GM21737 (cell line): Measurements from ENCODE around the gene FCSK.
A peak's percentile ranks its signal among the peaks of the same experiment; 100 is the strongest.
"Not testable (repeated sequence)": the region's sequence is repeated elsewhere in the genome, so short reads cannot be mapped to it uniquely, and the experiment has no call there.

Experiments
- ATAC-seq: cut with Tn5 transposase; IDR thresholded peaks from one replicate; pipeline ENCODE4 v1.9.1; 2021; ENCODE audit warnings: mild to moderate bottlenecking, moderate library complexity; ENCODE audit not compliant: unreplicated experiment

The FCSK gene

DNA sequence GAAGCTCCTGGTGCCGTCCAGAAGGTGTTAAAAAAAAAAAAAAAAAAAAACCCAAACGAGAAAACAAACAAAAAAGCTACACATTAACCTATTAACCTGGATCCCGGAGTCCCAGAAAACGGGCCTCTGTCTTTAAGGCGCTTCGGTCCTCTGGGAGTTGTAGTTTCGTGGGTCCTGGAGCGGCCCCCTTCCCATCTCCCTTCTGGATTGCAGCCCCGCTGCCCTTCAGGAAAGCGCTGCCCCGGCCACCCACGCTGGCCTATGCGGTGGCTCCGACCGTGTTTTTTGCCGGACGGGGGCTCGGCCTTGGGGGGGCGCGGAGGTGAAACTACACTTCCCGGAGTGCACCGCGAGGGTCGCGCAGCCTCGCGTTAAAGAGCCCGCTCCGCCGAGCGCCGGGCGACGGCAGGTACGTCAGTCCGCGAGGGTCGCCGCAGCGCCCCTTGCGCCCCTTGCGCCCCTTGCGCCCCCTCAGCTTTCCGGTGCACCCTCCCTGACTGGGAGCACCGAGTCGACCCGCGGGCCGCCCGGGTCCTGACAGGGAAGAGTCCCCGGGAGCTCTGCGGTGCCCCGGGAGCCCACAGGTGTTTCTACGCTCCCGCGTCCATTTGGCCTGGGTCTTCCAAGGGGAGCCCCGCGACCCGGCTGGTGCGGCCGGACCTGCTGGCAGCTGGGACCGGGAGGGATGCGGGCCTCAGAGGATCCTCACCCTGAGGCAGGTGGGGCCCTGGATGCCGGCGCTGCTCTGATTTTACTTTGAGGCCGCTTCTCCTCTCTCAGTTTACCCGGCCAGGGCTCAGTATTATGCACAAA, at the start of gene FCSK:
TSS of gene FCSK (plus strand) at position 374 of the 813 bp plus-strand sequence. CDS start 8,596 bp downstream, outside the sequence.
- ATAC-seq: peak; percentile 73

- ATAC-seq: not testable (repeated sequence)
Observed at GRCh38 chr16:70406104-70406503, 48.3 kb upstream of the FCSK start.

DNA sequence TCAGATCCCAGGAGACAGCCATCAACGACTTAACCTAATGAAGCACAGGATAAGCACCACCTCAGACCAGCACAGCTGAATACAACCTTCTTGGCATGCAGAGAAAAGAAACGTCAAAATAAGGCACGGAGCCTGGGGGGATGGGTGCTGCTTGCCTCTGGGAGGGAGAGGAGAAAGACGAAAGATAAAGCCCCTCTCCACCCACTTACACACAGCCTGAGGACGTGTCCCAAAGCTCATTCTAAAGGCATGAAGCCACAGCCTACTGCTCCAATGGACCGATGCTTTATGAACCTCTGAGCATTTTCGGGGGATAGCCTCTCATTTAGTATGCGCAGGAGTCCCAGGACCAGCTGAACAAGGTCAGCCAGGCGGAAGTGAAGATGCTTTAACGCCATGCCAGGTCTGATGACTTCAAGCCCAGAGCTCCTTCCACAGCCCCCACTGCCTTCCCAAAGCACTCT, 46.6 kb upstream of the FCSK start:
- ATAC-seq: no peak

GRCh38 chr16:70410734-70411133, 43.7 kb upstream of the FCSK start:
- ATAC-seq: no peak

- ATAC-seq: no peak
Observed at GRCh38 chr16:70412385-70412784, 42.0 kb upstream of the FCSK start.

- not testable (repeated sequence) for ATAC-seq
Observed at GRCh38 chr16:70413572-70413971, 40.8 kb upstream of the FCSK start.

- peak; percentile 73 for ATAC-seq
Observed at GRCh38 chr16:70416748-70417616, 37.4 kb upstream of the FCSK start.

DNA sequence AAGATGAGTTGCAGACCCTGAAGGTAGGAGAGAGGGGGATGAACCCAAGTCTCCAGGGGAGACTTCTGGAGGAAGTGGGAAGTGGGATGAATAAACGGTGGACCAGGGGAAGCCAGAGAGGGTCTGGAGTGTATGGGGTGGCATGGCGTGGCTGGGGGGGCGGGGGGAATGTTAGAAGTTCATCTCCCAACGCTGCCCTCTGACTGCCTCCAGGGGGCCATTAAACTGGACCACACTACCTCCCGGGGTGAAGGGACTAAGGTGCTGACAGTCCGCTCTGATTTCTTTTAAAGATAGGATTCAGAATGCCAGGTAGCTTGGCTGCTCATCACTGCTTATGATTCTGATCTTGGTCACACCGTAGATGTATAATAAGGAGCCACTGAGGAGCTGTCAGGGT, 36.7 kb upstream of the FCSK start:
- ATAC-seq: no peak

- no peak for ATAC-seq
Observed at GRCh38 chr16:70418274-70418992, 36.0 kb upstream of the FCSK start.

DNA sequence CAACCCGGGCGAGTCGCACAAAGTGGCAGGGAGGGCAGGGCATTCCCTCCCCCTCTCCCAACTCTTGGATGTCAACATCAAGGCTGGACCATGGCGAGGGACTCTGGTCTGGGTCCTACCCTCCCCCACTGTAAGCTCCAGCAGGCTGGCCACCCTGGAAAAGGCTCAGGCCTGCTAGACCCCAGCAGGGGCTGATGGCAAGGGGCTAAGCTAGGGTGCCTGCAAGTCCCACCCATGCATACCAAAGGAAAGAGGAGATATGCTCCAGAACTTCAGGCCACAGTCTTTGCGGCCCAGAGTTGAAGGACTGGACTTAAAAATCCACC, 35.4 kb upstream of the FCSK start:
- no peak for ATAC-seq

GRCh38 chr16:70419384-70420327, 34.7 kb upstream of the FCSK start:
- ATAC-seq: no peak

DNA sequence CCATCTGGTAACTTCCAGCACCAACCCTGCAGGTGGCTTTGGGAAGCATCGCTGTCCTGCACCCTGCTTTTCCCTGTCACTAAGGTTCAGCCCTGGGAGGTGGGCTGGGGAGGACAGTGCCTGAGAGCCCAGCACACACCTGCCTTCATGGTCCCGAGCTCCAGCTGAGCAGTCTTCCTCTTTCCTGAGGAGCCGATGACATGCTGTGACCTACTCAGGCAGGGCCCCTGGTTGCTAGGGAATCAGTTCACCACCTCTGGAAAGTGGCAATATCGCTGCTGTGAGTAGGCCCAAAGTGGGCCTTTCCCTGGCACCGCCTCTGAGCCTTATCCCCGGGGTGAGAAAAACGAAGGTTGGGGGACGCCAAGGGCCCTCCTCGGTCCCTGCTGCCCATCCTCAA, 33.4 kb upstream of the FCSK start:
- no peak for ATAC-seq

GRCh38 chr16:70421473-70422311, 32.7 kb upstream of the FCSK start:
- no peak for ATAC-seq

GRCh38 chr16:70422543-70422942, 31.9 kb upstream of the FCSK start:
- ATAC-seq: no peak

DNA sequence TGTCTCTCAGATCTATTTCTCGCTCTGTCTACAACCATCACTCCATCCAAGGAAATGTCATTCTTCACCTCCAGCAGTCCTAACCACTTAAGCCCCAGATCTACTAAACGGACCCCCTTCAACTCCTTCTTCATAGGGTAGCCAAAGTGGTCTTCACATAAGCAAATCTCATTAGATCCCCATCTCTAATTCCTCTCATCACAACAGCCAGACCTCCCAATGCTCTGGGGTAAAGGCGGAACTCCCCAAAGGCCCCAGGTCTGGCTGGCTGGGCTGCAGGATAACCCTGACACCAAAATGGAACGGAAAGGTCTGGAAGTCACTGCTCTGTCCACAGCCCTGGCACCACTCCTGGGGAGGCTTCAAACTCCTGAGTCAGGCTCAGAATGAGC, 26.6 kb upstream of the FCSK start:
- no peak for ATAC-seq

DNA sequence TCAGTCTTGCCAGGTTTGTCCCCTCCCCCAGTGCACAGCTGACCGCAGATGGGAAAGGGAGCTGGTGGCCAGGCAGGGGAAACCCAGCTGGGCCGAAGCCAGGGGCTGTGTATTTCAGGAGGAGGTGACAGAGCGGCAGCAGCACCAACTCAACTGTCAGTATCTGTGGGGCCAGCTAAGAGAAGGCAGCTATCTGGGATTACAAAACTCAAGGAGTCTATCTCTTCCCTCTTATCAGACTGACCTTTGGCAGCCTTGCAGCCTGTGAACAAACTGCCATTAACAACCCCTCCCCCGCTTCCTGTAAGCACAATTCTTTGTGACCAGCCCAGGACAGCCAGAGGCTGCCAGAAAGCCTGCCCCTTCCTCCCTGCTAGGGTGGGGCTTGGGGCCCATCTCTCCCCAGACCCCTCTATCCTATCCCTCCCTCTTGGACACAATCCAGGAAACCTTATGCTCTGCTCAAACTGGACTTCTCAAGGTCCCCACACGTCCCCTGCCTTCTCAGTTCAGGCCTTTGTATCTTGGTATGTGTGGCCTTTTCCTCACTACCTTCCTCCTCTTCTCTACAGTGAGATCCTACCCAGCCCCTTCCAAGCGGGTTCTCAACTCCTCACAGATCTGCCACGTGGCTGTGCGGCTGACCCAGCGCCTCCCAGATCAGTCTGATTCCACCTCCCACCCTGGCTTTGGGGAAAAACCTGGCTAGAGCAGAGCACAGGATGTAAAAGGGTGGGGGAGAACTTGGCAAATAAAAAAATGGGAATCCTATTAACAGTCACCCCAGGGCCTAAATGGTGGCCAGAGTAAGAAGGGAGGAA, 26.0 kb upstream of the FCSK start:
- ATAC-seq: no peak

- peak; percentile 0 for ATAC-seq
Observed at GRCh38 chr16:70429888-70430666, 24.3 kb upstream of the FCSK start.
